Nephron progenitor cell (in vitro differentiated cells): ENCODE data around the gene NFASC.

Experiments
- DNase-seq: peaks from one replicate; pipeline ENCODE4 v3.0.0; 2021
- H3K27ac Mint-ChIP-seq: 2 replicates; pipeline ENCODE4 v1.8.0; 2021; ENCODE audit warnings: mild to moderate bottlenecking, moderate library complexity, mixed read lengths
- H3K27me3 Mint-ChIP-seq: 2 replicates; pipeline ENCODE4 v1.8.0; 2021; ENCODE audit warnings: mild to moderate bottlenecking, low read depth, mixed read lengths; ENCODE audit not compliant: poor library complexity
- H3K36me3 Mint-ChIP-seq: 2 replicates; pipeline ENCODE4 v1.8.0; 2021; ENCODE audit warnings: low read depth, mixed read lengths
- H3K4me1 Mint-ChIP-seq: 2 replicates; pipeline ENCODE4 v1.8.0; 2021; ENCODE audit warnings: mixed read lengths
- H3K4me3 Mint-ChIP-seq: 2 replicates; pipeline ENCODE4 v1.8.0; 2021; ENCODE audit warnings: mild to moderate bottlenecking, moderate library complexity, mixed read lengths
- H3K9me3 Mint-ChIP-seq: 2 replicates; pipeline ENCODE4 v1.8.0; 2021; ENCODE audit warnings: mild to moderate bottlenecking, moderate library complexity, mixed read lengths
- CTCF ChIP-seq: fragments of 200-600 bp; sonication (generic); IDR thresholded peaks from 2 replicates; pipeline ENCODE4 v1.5.0; 2021; ENCODE audit warnings: antibody characterized with exemption

Gene NFASC

GRCh38 chr1:204931313-204931712 lies 60.7 kb downstream of the NFASC start:
- peaks cover 4% of the 10 kb centered on the region for H3K27me3 Mint-ChIP-seq
- TF ChIP-seq CTCF = no peak
- no peaks in the 10 kb centered on the region for H3K9me3 Mint-ChIP-seq
- DNase-seq = no peak
- no peaks in the 10 kb centered on the region for H3K36me3 Mint-ChIP-seq
- no peak overlapping the region for H3K4me3 Mint-ChIP-seq
- H3K4me1 Mint-ChIP-seq = no peaks in the 10 kb centered on the region
- H3K27ac Mint-ChIP-seq = no peak overlapping the region

GRCh38 chr1:204931768-204932572 lies 61.3 kb downstream of the NFASC start:
- Mint-ChIP-seq H3K27ac (no peak overlapping the region), H3K9me3 (no peaks in the 10 kb centered on the region), H3K4me3 (no peak overlapping the region), H3K27me3 (peaks cover 4% of the 10 kb centered on the region), H3K4me1 (no peaks in the 10 kb centered on the region), H3K36me3 (no peaks in the 10 kb centered on the region)
- no peak for TF ChIP-seq CTCF
- no peak for DNase-seq

GRCh38 chr1:204932573-204932909 lies 61.9 kb downstream of the NFASC start:
- H3K4me3 Mint-ChIP-seq = no peak overlapping the region
- no peak overlapping the region for H3K27ac Mint-ChIP-seq
- no peaks in the 10 kb centered on the region for H3K4me1 Mint-ChIP-seq
- no peak for DNase-seq
- no peaks in the 10 kb centered on the region for H3K9me3 Mint-ChIP-seq
- no peaks in the 10 kb centered on the region for H3K36me3 Mint-ChIP-seq
- no peak for TF ChIP-seq CTCF
- H3K27me3 Mint-ChIP-seq = peaks cover 4% of the 10 kb centered on the region

- Mint-ChIP-seq H3K9me3 (no peaks in the 10 kb centered on the region), H3K27me3 (peaks cover 17% of the 10 kb centered on the region), H3K27ac (no peak overlapping the region), H3K36me3 (no peaks in the 10 kb centered on the region), H3K4me1 (no peaks in the 10 kb centered on the region), H3K4me3 (no peak overlapping the region)
- no peak for TF ChIP-seq CTCF
- DNase-seq = no peak
Measured at GRCh38 chr1:204935155-204935554, 64.5 kb downstream of the NFASC start.

GRCh38 chr1:204936765-204937164 lies 66.1 kb downstream of the NFASC start:
- Mint-ChIP-seq H3K4me3 (no peak overlapping the region), H3K27ac (no peak overlapping the region), H3K36me3 (no peaks in the 10 kb centered on the region), H3K27me3 (peaks cover 17% of the 10 kb centered on the region), H3K4me1 (no peaks in the 10 kb centered on the region), H3K9me3 (no peaks in the 10 kb centered on the region)
- no peak for TF ChIP-seq CTCF
- DNase-seq = no peak

GRCh38 chr1:204937901-204938300 lies 67.2 kb downstream of the NFASC start:
- DNase-seq = no peak
- TF ChIP-seq CTCF = no peak
- Mint-ChIP-seq H3K4me3 (no peak overlapping the region), H3K27ac (no peak overlapping the region), H3K27me3 (peaks cover 23% of the 10 kb centered on the region), H3K4me1 (no peaks in the 10 kb centered on the region), H3K36me3 (no peaks in the 10 kb centered on the region), H3K9me3 (no peaks in the 10 kb centered on the region)
